Fibroblast of gingiva (primary cell): ENCODE results near the gene DEF6.
A peak's percentile ranks its signal among the peaks of the same experiment; 100 is the strongest.

ENCODE experiments used
- DNase-seq: peaks from one replicate; pipeline ENCODE4 v3.0.0-alpha.2; 2011; ENCODE audit warnings: low read depth

Gene DEF6

DNA sequence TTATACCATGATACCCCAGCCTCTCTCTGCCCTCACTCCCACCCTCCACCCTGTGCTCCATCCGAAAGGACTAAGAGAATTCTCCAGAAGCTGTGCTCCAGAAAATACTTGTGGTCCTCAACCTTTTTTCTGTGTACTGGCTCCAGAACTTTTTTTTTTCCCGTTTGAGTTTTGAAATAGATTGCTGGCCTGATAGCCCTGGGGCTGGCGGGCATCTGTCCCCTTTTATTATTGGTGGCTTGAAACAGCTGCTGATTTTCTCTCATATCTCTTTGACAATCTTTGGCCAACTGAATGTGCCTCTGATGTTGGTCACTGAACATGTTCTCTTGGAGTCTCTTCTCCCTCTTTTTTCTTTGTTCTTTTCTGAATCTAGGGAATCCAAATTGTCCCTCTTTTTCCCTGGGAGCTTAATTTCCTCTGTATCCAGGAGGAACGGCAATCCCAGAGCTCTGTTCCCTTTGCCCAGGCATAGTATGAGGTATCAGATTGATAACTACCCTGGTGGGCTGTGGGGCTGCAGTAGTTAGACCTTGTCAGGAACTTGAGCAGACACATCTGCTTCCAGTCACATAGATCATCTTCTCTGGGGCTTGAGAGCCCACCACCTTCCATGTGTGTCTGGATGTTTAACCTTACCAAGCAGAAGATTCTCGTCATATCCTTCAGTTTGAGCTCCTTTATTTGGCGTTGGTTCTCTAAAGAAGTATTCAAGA, 46.4 kb downstream of the DEF6 start:
- no peak for DNase-seq

DNA sequence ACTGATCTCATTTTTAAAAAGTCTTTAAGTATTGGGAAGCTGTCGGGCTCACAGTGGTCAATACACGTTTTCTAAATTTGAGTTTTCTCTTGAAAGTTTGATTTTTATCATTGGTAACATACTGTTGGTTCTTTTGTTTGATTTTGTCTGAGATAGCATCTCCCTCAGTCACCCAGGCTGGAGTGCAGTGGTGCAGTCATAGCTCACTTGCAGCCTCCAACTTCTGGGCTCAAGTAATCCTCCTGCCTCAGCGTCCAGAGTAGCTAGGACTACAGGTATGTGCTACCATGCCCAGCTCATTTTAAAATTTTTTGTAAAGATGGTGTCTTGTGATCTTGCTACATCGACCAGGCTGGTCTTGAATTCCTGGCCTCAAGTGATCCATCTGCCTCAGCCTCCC, 53.8 kb downstream of the DEF6 start:
- no peak for DNase-seq

DNA sequence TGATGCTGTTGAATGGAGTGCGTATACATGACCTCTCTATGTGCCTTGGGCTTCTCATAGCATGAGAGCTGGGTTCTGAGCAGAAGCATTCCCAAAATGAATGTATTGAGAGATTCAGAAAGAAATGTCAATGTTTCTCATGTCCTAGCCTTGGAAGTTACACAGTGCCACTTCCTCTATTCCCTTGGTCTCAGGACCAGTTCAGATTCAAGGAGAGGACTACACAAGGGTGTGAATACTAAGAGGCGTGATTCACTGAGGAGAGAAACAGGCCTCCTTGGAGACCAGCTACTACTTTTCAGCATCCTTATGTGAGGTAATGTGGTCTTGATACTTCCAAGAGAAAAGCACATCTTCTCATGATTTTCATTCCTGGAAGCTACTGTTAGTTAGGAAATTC, 55.1 kb downstream of the DEF6 start:
- DNase-seq = no peak

DNA sequence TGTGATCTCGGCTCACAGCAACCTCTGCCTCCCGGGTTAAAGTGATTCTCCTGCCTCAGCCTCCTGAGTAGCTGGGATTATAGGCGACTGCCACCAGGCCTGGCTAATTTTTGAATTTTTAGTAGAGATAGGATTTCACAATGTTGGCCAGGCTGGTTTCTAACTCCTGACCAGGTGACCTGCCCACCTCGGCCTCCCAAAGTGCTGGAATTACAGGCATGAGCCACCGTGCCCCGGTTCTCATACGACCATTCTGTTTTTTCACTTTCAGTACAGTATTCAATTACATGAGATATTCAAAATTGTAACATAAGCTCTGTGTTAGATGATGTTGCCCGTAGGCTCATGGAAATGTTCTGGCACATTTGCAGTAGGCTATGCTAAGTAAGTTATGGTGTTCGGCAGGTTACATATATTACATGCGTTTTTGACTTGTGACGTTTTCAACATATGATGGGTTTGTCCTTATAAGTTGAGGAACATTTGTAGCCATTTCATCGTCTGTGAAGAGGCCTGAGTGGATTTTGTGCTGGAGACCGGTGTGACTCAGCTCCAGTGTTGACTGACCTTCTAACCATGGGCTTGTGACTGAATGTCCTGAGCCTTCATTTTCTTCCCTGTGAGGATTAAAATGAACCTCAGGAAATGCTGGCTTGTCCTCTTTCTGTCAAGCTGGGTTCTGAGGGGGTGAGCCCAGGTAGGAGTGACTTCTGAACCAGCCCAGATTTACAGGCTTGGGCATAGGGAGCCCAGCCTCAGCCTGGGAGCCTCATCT, 56.9 kb downstream of the DEF6 start:
- DNase-seq = no peak

DNA sequence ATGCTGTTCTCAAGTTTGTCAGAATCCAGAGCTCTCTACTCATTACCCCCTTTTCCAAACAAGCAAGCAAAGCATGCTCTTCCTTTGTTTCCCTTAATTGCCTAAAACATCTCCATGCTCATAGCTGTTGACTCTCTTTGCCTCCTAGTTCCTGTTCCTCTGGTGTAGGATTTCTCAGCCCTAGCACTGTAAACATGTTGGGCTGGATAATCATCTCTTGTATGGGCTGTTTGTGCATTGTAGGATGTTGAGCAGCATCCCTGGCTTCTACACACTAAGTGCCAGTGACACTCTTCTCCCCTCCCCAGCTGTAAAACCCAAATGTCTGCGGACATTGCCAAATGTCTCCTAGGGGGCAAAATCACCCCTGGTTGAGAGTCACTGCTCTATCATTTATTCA, 58.8 kb downstream of the DEF6 start:
- no peak for DNase-seq

DNA sequence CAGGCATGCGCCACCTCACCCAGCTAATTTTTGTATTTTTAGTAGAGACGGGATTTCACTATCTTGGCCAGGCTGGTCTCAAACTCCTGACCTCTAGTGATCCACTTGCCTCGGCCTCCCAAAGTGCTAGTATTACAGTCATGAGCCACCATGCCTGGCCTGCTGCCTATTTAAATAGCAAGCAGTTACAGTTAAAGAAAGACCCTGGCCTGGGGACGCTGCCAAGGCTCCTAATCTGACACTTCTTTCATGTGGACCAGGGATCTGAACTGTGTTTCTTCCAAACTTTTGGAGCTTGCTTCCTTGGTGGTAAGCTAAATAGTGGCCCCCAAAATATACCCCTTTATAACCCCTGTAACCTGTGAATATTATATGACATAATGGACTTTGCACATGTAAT, 60.1 kb downstream of the DEF6 start:
- no peak for DNase-seq

DNA sequence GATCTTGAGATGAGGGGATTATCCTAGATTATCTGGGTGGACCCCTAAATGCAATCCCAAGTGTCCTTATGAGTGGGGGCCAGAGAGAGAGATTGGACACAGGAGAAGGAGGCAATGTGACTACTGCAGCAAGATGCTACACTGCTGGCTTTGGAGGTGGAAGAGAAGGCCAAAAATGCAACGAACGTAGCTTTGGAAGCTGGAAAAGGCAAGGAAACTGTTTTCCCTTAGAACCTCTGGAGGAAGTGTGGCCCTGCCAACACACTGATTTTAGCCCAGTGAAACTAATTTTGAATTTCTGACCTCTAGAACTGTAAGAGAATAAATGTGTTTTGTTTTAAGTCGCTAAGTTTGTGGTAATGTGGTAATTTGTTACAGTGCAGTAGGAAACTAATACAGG, 60.5 kb downstream of the DEF6 start:
- DNase-seq = peak; percentile 32

DNA sequence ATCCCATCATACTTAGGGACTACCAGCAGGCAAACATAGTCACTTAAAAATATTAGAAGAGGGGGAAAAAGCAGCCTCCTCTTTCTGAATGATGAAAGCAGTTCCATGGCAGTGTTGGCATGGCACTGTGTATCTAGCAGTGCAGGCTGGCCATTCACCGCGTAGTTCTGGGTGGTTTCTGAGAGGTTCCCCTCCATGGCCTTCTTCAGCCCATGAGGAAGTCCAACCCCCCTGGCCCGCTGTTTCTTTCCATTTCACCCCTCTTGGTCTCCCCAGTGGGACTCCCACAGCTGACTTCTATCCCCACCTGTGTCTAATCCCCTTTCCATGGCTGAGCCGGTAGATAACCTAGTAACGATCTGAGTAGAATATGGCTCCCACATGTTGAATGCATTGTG, 61.7 kb downstream of the DEF6 start:
- no peak for DNase-seq

DNA sequence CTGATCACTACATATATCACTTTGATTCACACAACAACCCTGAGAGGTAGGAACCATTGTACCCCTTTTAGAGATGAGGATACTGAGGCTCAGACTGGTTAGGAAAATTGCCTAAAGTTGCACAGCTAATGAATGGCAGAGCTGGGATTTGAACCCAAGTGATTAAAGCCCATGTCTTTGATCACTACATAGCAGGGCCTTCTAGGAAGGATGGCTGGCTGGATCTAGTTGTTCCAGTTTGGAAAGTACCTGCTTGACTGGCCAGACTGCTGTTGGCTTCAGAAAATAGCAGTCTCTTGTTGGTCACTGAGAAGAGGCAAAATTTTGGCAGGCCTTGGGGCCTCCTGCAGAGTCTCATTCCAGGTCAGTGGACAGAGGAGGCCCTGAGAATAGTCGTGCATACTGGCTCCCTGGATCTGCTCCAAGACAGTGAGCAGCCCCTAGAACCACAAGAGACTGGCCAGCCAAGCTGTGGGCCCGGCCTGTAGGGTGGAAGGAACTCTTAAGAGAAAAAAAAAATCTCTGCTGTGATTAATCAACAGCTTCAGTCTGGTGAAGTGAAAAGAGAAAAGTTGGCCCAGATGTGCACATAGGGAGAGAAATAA, 62.2 kb downstream of the DEF6 start:
- DNase-seq = peak; percentile 93

DNA sequence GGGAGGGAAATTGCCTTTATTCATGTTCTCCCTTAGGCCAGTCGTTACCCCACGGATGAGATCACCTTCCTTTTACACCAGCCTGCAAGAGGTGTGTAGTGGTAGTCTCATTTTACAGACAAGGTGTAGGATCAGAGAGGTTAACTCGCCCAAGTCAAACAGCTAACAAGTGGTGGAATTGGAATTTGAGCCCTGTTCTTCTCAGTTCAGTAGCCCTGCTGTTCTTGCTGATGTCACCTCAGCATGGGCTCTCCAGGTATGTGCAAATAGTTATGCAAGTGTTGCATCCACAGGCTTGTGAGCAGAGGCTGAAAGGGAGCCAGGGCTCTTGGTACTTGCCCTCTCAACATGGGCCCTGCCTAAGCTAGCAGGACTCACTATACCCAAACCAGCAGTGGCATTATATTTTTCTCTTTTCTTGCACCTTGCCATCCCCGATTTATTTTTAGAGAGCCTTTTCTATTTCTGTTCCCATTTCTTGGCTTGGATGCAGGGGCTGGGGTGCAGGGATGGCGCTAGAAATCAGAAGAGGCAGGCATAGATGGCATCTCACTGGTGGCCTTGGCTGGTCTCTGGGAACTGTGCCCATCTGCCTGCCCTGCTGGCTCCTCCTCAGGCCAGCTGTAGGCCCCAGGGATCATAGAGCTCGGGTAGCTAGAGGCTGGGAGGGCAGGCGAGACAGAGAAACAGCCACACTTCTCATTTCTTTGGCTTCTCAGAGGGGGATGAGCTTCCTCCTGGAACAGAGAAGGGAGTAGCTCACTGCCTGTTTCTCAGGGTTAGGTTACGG, 62.9 kb downstream of the DEF6 start:
- DNase-seq = peak; percentile 66

DNA sequence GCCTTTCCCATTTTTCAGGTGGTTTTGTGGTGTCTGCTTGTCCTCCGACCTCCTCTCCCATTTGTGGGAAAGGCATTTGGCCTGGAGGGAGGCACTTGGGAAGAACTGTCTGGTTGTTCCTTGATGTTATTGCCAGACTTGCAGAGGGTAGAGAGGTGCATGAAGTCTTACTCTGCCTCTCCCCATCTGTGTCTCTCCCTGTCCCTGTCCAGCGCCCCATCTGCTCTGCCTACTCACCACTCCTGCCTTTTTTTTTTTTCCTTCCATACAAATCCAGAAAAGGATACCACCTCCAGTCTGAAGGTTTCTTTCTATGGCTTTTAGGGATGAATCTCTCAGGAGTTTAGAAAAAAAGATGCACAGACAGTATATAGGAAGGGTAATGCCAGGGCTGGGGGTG, 64.6 kb downstream of the DEF6 start:
- no peak for DNase-seq

DNA sequence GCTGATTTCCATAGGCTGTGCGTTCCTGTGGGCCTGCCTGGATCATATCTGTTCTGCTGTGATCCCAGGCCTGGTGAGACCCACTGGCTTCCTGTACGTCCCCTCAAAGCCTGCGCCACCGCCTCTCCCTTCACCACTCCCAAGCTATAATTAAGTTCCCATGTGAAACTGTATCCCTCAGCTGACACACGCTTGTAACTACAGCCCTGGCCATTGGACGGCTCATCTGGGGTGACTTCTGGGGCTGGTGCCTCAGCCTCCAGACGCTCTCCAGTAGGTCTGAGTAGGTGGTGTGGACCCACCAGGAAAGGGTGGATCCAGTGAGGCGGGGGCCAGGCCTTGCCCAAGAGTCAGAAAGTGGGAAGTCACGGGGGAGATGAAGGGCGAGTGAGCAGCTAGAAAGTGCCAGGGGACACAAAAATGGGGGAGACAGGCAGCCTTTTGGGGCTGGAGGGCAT, 65.7 kb downstream of the DEF6 start:
- DNase-seq = peak; percentile 93

DNA sequence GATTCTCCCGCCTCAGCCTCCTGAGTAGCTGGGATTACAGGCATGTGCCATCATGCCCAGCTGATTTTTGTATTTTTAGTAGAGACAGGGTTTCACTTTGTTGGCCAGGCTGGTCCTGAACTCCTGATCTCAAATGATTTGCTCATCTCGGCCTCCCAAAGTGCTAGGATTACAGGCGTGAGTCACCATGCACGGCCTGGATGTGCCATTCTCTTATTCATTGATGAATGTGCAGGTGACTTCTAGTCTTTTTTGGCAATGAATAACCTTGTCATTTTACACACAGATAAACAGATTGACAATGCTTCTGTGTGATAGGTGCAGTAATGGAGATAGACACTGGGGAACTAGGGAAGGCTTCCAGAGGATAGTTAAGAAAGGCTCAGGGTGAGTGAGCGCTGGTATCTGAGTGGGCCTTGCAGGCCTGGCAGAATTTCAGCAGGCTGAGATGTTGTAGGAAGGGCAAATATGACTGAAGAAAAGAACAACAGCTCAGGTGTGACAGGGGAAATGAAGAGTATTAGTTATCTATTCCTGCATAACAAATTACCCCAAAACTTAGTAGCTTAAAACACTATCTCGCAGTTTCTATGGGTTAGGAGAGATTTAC, 68.1 kb downstream of the DEF6 start:
- no peak for DNase-seq

DNA sequence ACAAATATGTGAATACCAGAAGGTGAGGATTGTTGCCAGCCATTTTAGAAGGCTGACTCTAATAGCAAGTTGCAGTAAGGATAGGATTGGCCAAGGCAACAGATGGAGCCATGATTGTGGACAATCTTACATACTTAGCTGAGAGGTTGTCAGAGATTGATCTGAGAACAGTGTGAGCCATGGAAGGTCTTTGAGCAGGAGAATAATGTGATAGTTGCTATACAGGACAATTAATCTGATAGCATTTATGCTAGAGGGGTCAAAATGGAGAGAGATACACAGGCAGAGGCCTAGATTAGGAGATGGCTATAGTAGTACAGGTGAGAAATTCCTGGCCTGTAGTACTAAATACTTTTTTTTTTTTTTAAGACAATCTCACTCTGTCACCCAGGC, 68.6 kb downstream of the DEF6 start:
- no peak for DNase-seq

DNA sequence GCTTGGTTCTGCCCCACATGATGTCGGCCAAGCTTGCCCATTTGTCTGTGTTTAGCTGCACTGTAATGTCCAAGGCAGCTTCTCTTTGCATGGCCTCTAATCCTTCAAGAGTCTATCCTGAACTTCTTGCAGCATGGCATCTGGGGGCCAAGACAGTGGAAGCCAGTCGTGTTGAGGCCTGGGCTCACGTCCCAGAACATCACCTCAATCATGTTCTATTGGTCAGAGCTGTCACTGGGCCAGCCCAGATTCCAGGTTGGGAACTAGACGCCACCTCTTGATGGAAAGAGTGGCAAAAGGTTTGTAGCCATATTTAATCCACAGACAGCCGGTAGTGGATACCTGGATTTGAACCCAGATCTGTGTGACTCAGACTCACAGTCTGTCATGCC, 70.0 kb downstream of the DEF6 start:
- DNase-seq = no peak

DNA sequence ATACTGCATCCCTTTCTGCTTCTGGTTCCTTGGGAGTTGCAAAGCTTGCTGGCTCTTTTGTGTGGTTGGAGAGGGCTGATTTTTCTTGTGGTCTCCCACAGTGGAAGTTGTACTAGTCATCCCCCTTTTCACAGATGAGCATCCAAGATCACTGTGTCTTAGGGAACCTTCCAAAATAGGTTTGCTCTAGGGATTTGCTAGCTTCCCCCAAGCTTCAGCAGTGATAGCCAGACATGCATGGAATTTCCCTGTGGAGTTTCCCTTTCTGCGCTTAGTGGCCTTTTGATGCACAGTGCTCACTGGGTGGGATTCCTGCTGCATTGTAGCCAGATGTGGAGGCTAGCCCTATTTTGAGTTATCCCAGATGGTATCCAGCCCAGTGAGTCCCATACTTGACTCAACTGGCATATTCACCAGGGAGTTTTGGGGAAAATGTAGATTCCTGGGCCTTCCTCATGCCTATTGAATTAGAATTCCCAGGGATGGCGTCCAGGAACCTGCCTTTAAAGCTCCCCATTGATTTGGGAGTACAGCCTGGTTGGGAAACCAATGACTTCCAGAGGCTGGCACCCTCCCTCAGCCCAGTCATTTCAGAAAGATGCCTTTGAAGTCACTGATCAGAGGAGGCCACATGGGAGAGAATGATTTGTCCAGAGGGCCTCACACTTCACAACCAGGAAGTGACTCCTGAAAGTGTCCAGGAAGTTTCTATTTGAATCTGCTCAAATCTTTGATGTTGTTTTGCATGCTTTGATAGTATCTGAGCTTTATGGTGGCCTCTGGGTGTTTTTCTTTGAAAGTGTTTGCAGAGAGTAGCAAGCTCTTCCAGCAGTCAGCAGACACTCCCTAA, 70.6 kb downstream of the DEF6 start:
- DNase-seq = peak; percentile 78

DNA sequence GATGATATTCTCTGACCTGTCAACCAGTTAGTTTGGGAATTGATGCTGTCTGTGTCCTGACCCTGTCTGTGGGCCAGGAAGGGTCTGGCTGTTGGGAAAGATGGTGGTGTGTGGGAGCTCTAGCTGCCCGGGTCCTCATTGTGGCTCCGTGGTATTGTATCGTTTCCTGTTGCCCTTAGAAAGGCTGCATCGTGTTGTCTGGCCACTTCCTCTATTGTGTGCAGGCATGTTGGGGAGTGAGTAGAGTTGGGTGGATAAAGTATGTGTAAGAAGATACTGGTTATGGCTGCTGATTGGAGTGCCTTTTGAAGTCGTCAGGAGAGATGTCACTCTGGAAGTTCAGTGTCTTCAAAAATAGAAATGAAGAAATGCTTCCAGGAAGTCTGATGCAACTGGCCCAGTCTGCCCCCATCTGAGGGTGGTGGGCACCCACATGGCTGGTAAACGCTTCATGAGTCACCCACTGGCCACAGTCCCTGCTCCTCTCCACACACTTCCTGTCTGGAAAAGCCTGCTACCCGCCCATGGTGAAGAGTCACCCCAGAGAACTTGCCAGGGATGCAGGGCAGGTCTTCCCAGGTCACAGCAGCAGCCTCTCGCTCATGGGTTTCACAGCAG, 72.6 kb downstream of the DEF6 start:
- DNase-seq = peak; percentile 98

DNA sequence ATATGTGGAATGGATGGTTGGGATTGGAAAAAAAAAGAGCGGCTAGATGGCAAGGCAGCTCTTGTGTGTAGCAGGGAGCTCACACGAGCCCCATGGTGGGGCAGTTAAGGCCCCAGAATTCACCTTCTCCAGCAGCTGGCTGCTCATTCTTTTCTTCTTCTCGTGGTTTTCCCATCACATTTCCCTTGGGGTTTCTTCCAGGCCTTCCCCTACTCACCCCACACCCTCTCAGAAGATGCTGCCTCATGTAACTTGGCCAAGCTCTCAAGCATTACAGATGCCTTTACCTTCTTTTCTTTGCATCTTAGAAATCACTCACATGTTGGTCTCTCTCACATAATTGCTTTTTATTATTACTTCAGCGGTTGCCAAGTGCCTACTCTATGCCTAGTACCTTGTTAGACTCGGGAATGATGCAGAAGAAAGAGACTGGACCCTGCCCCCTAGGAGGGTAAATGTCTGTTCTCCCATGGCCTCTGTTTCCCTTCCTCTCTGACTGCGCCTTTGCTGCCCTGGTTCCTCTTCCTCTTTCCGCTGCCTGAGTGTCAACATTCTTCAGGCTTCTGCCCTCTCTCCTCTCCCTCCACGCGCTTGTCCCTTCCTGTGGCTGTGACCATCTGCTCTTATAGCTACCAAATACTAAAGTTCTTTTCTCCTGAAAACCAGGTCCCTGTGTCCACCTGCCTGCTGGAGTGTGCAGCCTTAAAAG, 73.3 kb downstream of the DEF6 start:
- peak; percentile 73 for DNase-seq
